ENCODE results near the gene CPNE5.
"Not testable (repeated sequence)": the region's sequence is repeated elsewhere in the genome, so short reads cannot be mapped to it uniquely, and the experiment has no call there.

The CPNE5 gene

GRCh38 chr6:36739947-36740817 lies 99.1 kb downstream of the CPNE5 start:
- no peak for DNase-seq

GRCh38 chr6:36738108-36738507 lies 101.1 kb downstream of the CPNE5 start:
- no peak for DNase-seq

GRCh38 chr6:36737043-36737785 lies 102.0 kb downstream of the CPNE5 start:
- DNase-seq = no peak

- DNase-seq = no peak
Measured at GRCh38 chr6:36735110-36736071, 103.9 kb downstream of the CPNE5 start.

- no peak for DNase-seq
Measured at GRCh38 chr6:36734486-36735060, 104.7 kb downstream of the CPNE5 start.

GRCh38 chr6:36733300-36733699 lies 105.9 kb downstream of the CPNE5 start:
- no peak for DNase-seq

GRCh38 chr6:36731622-36732310 lies 107.5 kb downstream of the CPNE5 start:
- DNase-seq = no peak

GRCh38 chr6:36730424-36731380 lies 108.5 kb downstream of the CPNE5 start:
- no peak for DNase-seq

GRCh38 chr6:36729161-36729524 lies 110.1 kb downstream of the CPNE5 start:
- no peak for DNase-seq

GRCh38 chr6:36728289-36729160 lies 110.7 kb downstream of the CPNE5 start:
- no peak for DNase-seq

- no peak for DNase-seq
Measured at GRCh38 chr6:36727505-36728021, 111.7 kb downstream of the CPNE5 start.

- no peak for DNase-seq
Measured at GRCh38 chr6:36725581-36725980, 113.7 kb downstream of the CPNE5 start.

- peak; percentile 31 for DNase-seq
Measured at GRCh38 chr6:36724514-36725390, 114.5 kb downstream of the CPNE5 start.

GRCh38 chr6:36723992-36724391 lies 115.3 kb downstream of the CPNE5 start:
- not testable (repeated sequence) for DNase-seq

GRCh38 chr6:36722879-36723278 lies 116.4 kb downstream of the CPNE5 start:
- no peak for DNase-seq

- DNase-seq = no peak
Measured at GRCh38 chr6:36722365-36722764, 116.9 kb downstream of the CPNE5 start.

GRCh38 chr6:36721369-36722140 lies 117.7 kb downstream of the CPNE5 start:
- no peak for DNase-seq

Data from T-helper 9 cell (primary cell).